Trophoblast cell (in vitro differentiated cells and primary cell): Measurements from ENCODE around the gene FKBP3.
A peak's percentile ranks its signal among the peaks of the same experiment; 100 is the strongest.
"Not testable (repeated sequence)": the region's sequence is repeated elsewhere in the genome, so short reads cannot be mapped to it uniquely, and the experiment has no call there.

Experiments
- DNase-seq, 2 donors: peaks; one replicate each; pipeline ENCODE4 v3.0.0-alpha.2; 2016
- H2AFZ ChIP-seq: 2 replicates; pipeline ENCODE4 v1.6.1; 2013; ENCODE audit warnings: low read length, moderate library complexity, mild to moderate bottlenecking; ENCODE audit not compliant: insufficient read depth, poor library complexity
- H2AK5ac ChIP-seq: 2 replicates; pipeline ENCODE4 v1.6.1; 2013; ENCODE audit warnings: mild to moderate bottlenecking, low read length
- H2BK120ac ChIP-seq: 2 replicates; pipeline ENCODE4 v1.6.1; 2013; ENCODE audit warnings: low read length, mild to moderate bottlenecking, moderate library complexity; ENCODE audit not compliant: insufficient read depth, poor library complexity
- H2BK12ac ChIP-seq: 2 replicates; pipeline ENCODE4 v1.6.1; 2013; ENCODE audit warnings: mild to moderate bottlenecking, low read length, moderate library complexity
- H2BK5ac ChIP-seq: 2 replicates; pipeline ENCODE4 v1.6.1; 2013; ENCODE audit warnings: low read length, low read depth, moderate library complexity, mild to moderate bottlenecking; ENCODE audit not compliant: poor library complexity
- H3K14ac ChIP-seq: 2 replicates; pipeline ENCODE4 v1.6.1; 2013; ENCODE audit warnings: mild to moderate bottlenecking, low read length
- H3K18ac ChIP-seq: 2 replicates; pipeline ENCODE4 v1.6.1; 2013; ENCODE audit warnings: mild to moderate bottlenecking, low read length
- H3K23ac ChIP-seq: 2 replicates; pipeline ENCODE4 v1.6.1; 2013; ENCODE audit warnings: low read length
- H3K27ac ChIP-seq: 2 replicates; pipeline ENCODE4 v1.5.1; 2013; ENCODE audit warnings: low read depth, mild to moderate bottlenecking, inconsistent platforms, low read length, moderate library complexity
- H3K27me3 ChIP-seq: 2 replicates; pipeline ENCODE4 v1.6.1; 2013; ENCODE audit warnings: inconsistent platforms, mild to moderate bottlenecking, low read length, moderate library complexity; ENCODE audit not compliant: insufficient read depth
- H3K36me3 ChIP-seq, 2 experiments: 1 replicate in 1 of 2; 2 replicates in 1 of 2; pipeline ENCODE4 v1.6.1; 2013; ENCODE audit warnings: low read length in 2 of 2, mild to moderate bottlenecking in 2 of 2, moderate library complexity in 1 of 2; ENCODE audit not compliant: insufficient read depth in 2 of 2, control insufficient read depth in 1 of 2
- H3K4ac ChIP-seq: 2 replicates; pipeline ENCODE4 v1.6.1; 2013; ENCODE audit warnings: low read depth, mild to moderate bottlenecking, low read length, moderate library complexity
- H3K4me1 ChIP-seq, 2 experiments: 1 replicate in 1 of 2; 2 replicates in 1 of 2; pipeline ENCODE4 v1.6.1; 2013; ENCODE audit warnings: low read length in 2 of 2, mild to moderate bottlenecking in 2 of 2, moderate library complexity in 1 of 2; ENCODE audit not compliant: insufficient read depth in 2 of 2, control insufficient read depth in 1 of 2
- H3K4me2 ChIP-seq: 2 replicates; pipeline ENCODE4 v1.6.1; 2013; ENCODE audit warnings: inconsistent platforms, mild to moderate bottlenecking, low read length, moderate library complexity
- H3K4me3 ChIP-seq: 2 replicates; pipeline ENCODE4 v1.5.1; 2013; ENCODE audit warnings: mild to moderate bottlenecking, low read depth, low read length, inconsistent platforms
- H3K79me1 ChIP-seq: one replicate; pipeline ENCODE4 v1.6.1; 2013; ENCODE audit warnings: low read length
- H3K79me2 ChIP-seq: 2 replicates; pipeline ENCODE4 v1.6.1; 2013; ENCODE audit warnings: low read length, mild to moderate bottlenecking; ENCODE audit not compliant: control insufficient read depth, insufficient read depth, poor library complexity
- H3K9ac ChIP-seq: 2 replicates; pipeline ENCODE4 v1.6.1; 2013; ENCODE audit warnings: mild to moderate bottlenecking, low read length
- H3K9me3 ChIP-seq: 2 replicates; pipeline ENCODE4 v1.6.1; 2013; ENCODE audit warnings: low read depth, mild to moderate bottlenecking, control low read depth, inconsistent platforms, low read length; ENCODE audit not compliant: insufficient read depth
- H4K12ac ChIP-seq: 2 replicates; pipeline ENCODE4 v1.6.1; 2013; ENCODE audit warnings: low read depth, mild to moderate bottlenecking, low read length, moderate library complexity
- H4K8ac ChIP-seq: 2 replicates; pipeline ENCODE4 v1.6.1; 2013; ENCODE audit warnings: low read depth, mild to moderate bottlenecking, low read length, moderate library complexity
- H4K91ac ChIP-seq: one replicate; pipeline ENCODE4 v1.6.1; 2013; ENCODE audit warnings: low read depth, mild to moderate bottlenecking, low read length, moderate library complexity
- WGBS: extraction: QIAGEN DNeasy Blood & Tissue Kit; methylation state at CpG from one replicate; pipeline ENCODE4 v1.1.7; 2013; ENCODE audit warnings: missing lambda C conversion rate; ENCODE audit not compliant: insufficient read length, insufficient coverage; ENCODE audit errors: extremely low coverage; 5-methylcytosine and 5-hydroxymethylcytosine counted together

FKBP3 gene

DNA sequence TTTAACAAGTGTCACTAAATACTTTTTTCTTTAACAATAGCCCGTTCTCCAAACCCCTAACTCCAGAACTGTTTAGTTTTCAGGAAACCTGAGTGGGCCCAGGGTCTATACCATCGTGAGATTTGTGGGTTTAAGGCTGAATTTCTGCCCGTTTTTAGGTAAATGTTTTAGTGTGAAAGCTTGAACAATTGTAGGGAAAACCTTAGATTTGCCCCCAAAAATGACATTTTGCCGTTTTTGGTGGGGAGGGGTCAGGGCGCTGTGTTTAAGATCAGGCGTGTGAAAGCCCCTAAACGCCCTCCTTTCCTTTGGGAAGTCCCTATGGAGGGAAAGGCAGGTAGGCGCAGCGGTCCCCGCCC is 50.7 kb downstream of the FKBP3 start:
- H3K4me3 ChIP-seq: no peak overlapping the region
- DNase-seq: peak in 1 of 2 donors; percentile 6
- H3K27ac ChIP-seq: no peak overlapping the region
- no peak overlapping the region for H4K91ac ChIP-seq
- H3K79me1 ChIP-seq: peaks cover 6% of the 10 kb centered on the region
- H3K4me1 ChIP-seq: peaks cover 0 to 3% of the 10 kb centered on the region in 2 experiments
- H3K14ac ChIP-seq: no peak overlapping the region
- no CpG with 5 or more reads among the region's 10 CpGs for WGBS
- H2BK5ac ChIP-seq: no peak overlapping the region
- H2BK12ac ChIP-seq: no peak overlapping the region
- no peak overlapping the region for H4K8ac ChIP-seq
- no peak overlapping the region for H2BK120ac ChIP-seq
- H4K12ac ChIP-seq: no peak overlapping the region
- no peak overlapping the region for H2AK5ac ChIP-seq
- no peaks in the 10 kb centered on the region for H3K9me3 ChIP-seq
- H3K4ac ChIP-seq: no peak overlapping the region
- peak overlapping the region; percentile 77 for H3K4me2 ChIP-seq
- H3K79me2 ChIP-seq: peaks cover 9% of the 10 kb centered on the region
- H3K36me3 ChIP-seq: no peaks in the 10 kb centered on the region
- H3K9ac ChIP-seq: peak overlapping the region; percentile 65
- H3K18ac ChIP-seq: no peak overlapping the region
- no peaks in the 10 kb centered on the region for H3K27me3 ChIP-seq
- H3K23ac ChIP-seq: no peak overlapping the region
- peak overlapping the region; percentile 82 for H2AFZ ChIP-seq

DNA sequence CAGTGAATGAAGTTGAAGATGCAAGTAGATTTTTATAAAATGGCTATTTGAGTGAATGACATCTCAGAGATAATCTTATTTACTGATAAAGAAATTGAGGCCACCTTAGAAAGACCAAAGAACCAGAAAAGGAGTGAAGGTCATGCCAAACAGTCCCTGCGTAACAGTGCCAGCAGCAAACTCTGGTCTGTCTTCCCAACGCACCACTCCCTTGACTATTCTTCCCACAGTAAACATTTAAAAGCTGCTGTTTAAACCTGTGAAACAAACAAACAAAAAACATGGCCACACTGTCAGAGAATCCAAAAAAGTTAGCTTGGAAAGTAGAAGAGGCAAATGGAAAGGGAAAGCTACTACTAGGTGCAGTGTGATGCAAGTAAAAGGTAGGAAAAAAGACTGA is 51.9 kb downstream of the FKBP3 start:
- Histone ChIP-seq H3K79me2 (peaks cover 9% of the 10 kb centered on the region), H3K9ac (no peak overlapping the region), H3K27ac (no peak overlapping the region), H4K91ac (no peak overlapping the region), H3K4me2 (no peak overlapping the region), H3K18ac (no peak overlapping the region), H3K4ac (no peak overlapping the region), H3K4me3 (no peak overlapping the region), H2AK5ac (no peak overlapping the region), H3K4me1 (peaks cover 0 to 3% of the 10 kb centered on the region in 2 experiments), H4K8ac (no peak overlapping the region), H3K36me3 (no peaks in the 10 kb centered on the region), H3K79me1 (peaks cover 6% of the 10 kb centered on the region), H3K14ac (no peak overlapping the region), H3K27me3 (no peaks in the 10 kb centered on the region), H2AFZ (no peak overlapping the region), H4K12ac (no peak overlapping the region), H2BK12ac (no peak overlapping the region), H3K9me3 (no peaks in the 10 kb centered on the region), H3K23ac (no peak overlapping the region), H2BK120ac (no peak overlapping the region), H2BK5ac (no peak overlapping the region)
- no peak for DNase-seq
- no CpG with 5 or more reads among the region's 2 CpGs for WGBS

DNA sequence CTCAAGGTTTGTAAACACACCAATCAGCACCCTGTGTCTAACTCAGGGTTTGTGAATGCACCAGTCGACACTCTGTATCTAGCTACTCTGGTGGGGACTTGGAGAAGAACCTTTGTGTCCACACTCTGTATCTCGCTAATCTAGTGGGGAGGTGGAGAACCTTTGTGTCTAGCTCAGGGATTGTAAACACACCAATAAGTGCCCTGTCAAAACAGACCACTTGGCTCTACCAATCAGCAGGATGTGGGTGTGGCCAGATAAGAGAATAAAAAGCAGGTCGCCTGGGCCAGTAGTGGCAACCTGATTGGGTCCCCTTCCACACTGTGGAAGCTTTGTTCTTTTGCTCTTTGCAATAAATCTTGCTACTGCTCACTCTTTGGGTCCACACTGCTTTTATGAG is 53.2 kb downstream of the FKBP3 start:
- not testable (repeated sequence) for H4K91ac ChIP-seq, H3K4ac ChIP-seq
- no CpG with 5 or more reads among the region's 3 CpGs for WGBS

DNA sequence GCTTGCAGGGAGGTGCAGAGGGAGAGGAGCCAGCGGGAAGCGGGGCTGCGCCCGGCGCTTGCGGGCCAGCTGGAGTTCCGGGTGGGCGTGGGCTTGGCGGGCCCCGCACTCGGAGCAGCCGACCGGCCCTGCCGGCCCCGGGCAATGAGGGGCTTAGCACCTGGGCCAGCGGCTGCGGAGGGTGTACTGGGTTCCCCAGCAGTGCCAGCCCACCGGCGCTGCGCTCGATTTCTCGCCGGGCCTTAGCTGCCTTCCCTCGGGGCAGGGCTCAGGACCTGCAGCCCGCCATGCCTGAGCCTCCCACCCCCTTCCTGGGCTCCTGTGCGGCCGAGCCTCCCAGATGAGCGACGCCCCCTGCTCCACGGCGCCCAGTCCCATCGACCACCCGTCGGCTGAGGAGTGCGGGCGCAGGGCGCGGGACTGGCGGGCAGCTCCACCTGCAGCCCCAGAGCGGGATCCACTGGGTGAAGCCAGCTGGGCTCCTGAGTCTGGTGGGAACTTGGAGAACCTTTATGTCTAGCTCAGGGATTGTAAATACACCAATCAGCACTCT is 53.8 kb downstream of the FKBP3 start:
- H3K18ac ChIP-seq, H2BK120ac ChIP-seq, H3K4ac ChIP-seq, H3K4me2 ChIP-seq, H4K8ac ChIP-seq, H2BK12ac ChIP-seq, H2AK5ac ChIP-seq, H3K27me3 ChIP-seq, H3K9me3 ChIP-seq, DNase-seq, H3K23ac ChIP-seq, H3K4me3 ChIP-seq, H3K4me1 ChIP-seq, H3K9ac ChIP-seq, H2BK5ac ChIP-seq, H3K14ac ChIP-seq, H4K12ac ChIP-seq, H3K79me1 ChIP-seq, H4K91ac ChIP-seq, H2AFZ ChIP-seq, H3K27ac ChIP-seq, H3K79me2 ChIP-seq, H3K36me3 ChIP-seq: not testable (repeated sequence)
- no CpG with 5 or more reads among the region's 40 CpGs for WGBS

More for the DNA sequence above, 53.2 kb downstream of the FKBP3 start:
- H3K4me2 ChIP-seq, H3K79me1 ChIP-seq, H3K14ac ChIP-seq, H3K79me2 ChIP-seq, H3K9ac ChIP-seq, DNase-seq, H3K18ac ChIP-seq, H2AFZ ChIP-seq, H2BK12ac ChIP-seq, H2BK5ac ChIP-seq, H2BK120ac ChIP-seq, H3K9me3 ChIP-seq, H2AK5ac ChIP-seq, H4K12ac ChIP-seq, H3K4me3 ChIP-seq, H3K36me3 ChIP-seq, H3K27me3 ChIP-seq, H3K23ac ChIP-seq, H3K4me1 ChIP-seq, H3K27ac ChIP-seq: not testable (repeated sequence)
- peak overlapping the region; percentile 47 for H4K8ac ChIP-seq
